Naive B cell (primary cell): ENCODE measurements around the gene LRRK1. TPM values are rescaled to one million over a fixed set of nuclear protein-coding genes. Genes with fewer than 3 reads are reported as not detected.
A peak's percentile ranks its signal among the peaks of the same experiment; 100 is the strongest.

Experiments
- ATAC-seq, 2 donors: fragments of 150-1000 bp; cut with Tn5 transposase; 2 replicates each; pipeline ENCODE4 v1.10.0; 2021; ENCODE audit warnings: low read depth in 2 of 2, mild to moderate bottlenecking in 2 of 2, moderate library complexity in 2 of 2
- DNase-seq: peaks from one replicate; pipeline ENCODE4 v3.0.0; 2022
- H3K27ac Mint-ChIP-seq, 6 donors: one replicate each; pipeline ENCODE4 v1.8.0; 2020 to 2022; ENCODE audit warnings: mild to moderate bottlenecking in 6 of 6, mixed read lengths in 6 of 6, moderate library complexity in 5 of 6, inconsistent platforms in 2 of 6
- H3K27me3 Mint-ChIP-seq, 3 donors: one replicate each; pipeline ENCODE4 v1.8.0; 2021 to 2022; ENCODE audit warnings: mixed read lengths in 3 of 3, mild to moderate bottlenecking in 1 of 3
- H3K36me3 Mint-ChIP-seq, 2 donors: one replicate each; pipeline ENCODE4 v1.8.0; 2020 to 2022; ENCODE audit warnings: mixed read lengths in 2 of 2, inconsistent platforms in 1 of 2, mild to moderate bottlenecking in 1 of 2
- H3K4me1 Mint-ChIP-seq, 3 donors: one replicate each; pipeline ENCODE4 v1.8.0; 2020 to 2022; ENCODE audit warnings: mixed read lengths in 3 of 3, inconsistent platforms in 1 of 3, mild to moderate bottlenecking in 1 of 3, moderate library complexity in 1 of 3
- H3K4me3 Mint-ChIP-seq, 8 donors: one replicate each; pipeline ENCODE4 v1.8.0; 2020 to 2022; ENCODE audit warnings: mild to moderate bottlenecking in 8 of 8, mixed read lengths in 8 of 8, moderate library complexity in 8 of 8, inconsistent platforms in 2 of 8
- H3K9me3 Mint-ChIP-seq, 7 donors: one replicate each; pipeline ENCODE4 v1.8.0; 2020 to 2022; ENCODE audit warnings: mixed read lengths in 7 of 7, mild to moderate bottlenecking in 5 of 7, inconsistent platforms in 2 of 7, moderate library complexity in 1 of 7
- polyA plus RNA-seq, 6 donors: library from polyadenylated mRNA; unstranded; fragments of 300-500 nt; fragmentation: Illumina TruSeq; gene quantifications; one replicate each; pipeline ENCODE4 v1.2.3, GENCODE V29; 2021; ENCODE audit warnings: low read depth in 6 of 6

The LRRK1 gene
- polyA plus RNA-seq, 6 donors from 2014 or later: 3.4 to 10.3 (median 6.0) TPM

DNA sequence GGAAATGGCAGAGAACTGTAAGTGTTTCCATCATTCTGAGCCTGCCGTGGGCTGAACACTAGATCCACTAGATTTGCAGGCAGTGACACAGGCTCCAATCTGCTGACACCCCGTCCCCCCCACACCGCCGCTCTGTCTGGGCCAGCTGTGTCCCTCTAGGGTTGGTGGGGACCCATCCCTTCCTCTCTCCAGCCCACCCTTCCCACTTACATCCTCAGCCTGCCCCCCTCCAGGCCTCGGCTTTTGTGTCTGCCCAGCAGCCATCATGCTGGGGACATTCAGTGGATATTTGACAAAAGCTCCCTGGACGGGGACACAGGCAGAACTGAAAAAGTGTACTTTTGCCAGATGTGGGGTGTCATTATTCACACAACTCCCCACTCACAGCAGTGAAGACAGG lies 10.7 kb upstream of the LRRK1 start:
- ATAC-seq (no peak), DNase-seq (no peak)
- Mint-ChIP-seq H3K4me1 (no peaks in the 10 kb centered on the region), H3K4me3 (no peak overlapping the region), H3K27me3 (peaks cover 0 to 7% (median 7%) of the 10 kb centered on the region in 3 donors), H3K9me3 (peaks cover 0 to 4% (median 0%) of the 10 kb centered on the region in 7 donors), H3K36me3 (peaks cover 0 to 4% of the 10 kb centered on the region in 2 donors), H3K27ac (no peak overlapping the region)

DNA sequence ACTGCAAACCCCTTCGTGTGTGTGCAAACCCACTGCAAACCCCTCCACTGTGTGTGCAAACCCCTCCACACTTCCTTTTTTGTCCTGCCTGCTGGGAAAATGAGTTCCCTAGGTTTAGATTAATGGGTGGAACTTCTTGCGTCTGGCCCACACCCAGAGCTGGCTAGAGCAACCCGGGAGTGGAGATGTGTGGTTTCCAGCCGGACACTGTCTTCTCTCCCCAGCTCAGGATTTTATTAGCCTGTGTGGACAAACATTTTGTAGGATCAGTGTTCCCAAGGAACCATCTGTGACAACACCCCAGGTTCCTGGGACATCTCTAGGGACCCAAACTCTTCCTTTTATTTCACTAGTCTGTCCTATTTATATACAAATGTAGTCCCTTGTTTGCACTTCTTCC lies 9.6 kb upstream of the LRRK1 start:
- Mint-ChIP-seq H3K9me3 (peaks cover 0 to 5% (median 0%) of the 10 kb centered on the region in 7 donors), H3K4me3 (peak overlapping the region in 1 of 8 donors; percentile 47), H3K27me3 (peaks cover 7 to 15% (median 7%) of the 10 kb centered on the region in 3 donors), H3K36me3 (peaks cover 0 to 7% of the 10 kb centered on the region in 2 donors), H3K27ac (no peak overlapping the region), H3K4me1 (no peaks in the 10 kb centered on the region)
- DNase-seq: no peak
- no peak for ATAC-seq

DNA sequence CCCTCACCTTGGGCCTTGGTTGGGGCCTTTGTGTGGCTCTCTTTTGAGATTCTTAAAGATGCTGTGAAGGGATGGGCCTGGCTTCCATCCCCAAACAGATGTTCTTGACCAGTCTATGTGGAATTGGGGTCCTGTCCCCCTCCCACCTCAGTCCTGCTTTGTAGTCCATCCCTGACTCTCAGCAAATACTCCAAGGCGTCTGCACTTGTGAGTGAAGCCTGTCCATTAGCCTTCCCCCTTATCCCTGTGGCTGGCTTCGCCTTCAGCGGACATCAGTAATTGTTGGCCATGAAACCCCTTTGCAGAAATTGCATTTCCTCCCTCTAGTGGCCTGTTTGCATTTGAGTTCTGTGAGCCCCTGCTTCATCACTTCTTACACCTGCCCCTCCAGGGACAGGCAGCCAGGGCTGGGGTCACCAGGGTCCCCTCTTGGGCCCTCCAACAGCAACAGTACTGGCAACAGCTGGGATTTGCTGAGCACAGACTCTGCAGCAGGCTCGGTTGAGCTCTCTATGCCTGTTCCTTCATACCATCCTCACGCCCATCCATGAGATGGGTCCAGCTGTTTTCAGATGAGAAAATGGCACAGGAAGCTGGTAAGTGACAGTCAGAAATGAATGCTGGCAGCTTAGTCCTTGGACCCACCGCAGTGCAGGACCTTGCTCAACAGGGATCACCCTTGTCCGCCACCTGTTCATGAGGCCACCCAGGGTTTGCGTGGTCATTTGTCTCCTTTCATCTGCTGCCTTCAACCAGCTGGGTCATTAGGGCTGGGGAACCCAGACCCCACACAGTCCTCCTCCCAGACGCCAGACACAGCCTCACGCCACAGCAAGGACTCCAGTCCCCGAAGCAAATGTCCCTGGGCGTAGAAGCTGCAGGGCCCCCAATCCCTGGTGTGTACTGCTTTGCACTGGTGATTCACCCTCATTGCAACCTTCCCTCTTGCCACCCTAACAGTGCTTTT lies 8.9 kb upstream of the LRRK1 start:
- H3K27me3 Mint-ChIP-seq: peaks cover 7 to 15% (median 8%) of the 10 kb centered on the region in 3 donors
- peak overlapping the region in 1 of 8 donors; percentile 47 for H3K4me3 Mint-ChIP-seq
- peak overlapping the region in 2 of 6 donors; percentile 19 to 59 for H3K27ac Mint-ChIP-seq

DNA sequence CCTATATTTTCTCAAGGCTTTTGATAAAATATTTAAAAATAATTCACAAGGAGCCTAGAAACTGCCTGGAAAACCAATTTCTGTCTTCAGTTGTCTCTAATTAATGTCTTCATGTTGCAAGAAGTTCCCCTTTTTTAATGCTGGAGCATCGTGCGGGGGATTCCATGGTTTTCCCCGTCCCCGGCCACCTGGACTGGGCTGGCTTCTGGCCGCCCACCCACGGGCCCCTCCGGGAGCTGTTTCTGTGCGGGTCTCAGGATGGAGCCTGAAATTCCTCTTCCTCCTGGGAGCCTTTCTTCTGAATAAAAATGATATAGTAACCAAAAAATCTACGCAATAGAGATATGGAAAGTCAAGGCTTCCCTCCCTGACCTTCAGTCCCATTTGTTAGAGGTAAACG lies 8.1 kb upstream of the LRRK1 start:
- Mint-ChIP-seq H3K27me3 (peaks cover 7 to 15% (median 8%) of the 10 kb centered on the region in 3 donors), H3K9me3 (peaks cover 0 to 5% (median 0%) of the 10 kb centered on the region in 7 donors), H3K27ac (peak overlapping the region in 1 of 6 donors; percentile 59), H3K4me1 (no peaks in the 10 kb centered on the region), H3K4me3 (no peak overlapping the region), H3K36me3 (peaks cover 0 to 7% of the 10 kb centered on the region in 2 donors)
- no peak for ATAC-seq
- no peak for DNase-seq

More for the DNA sequence above, 8.9 kb upstream of the LRRK1 start:
- ATAC-seq (no peak), DNase-seq (no peak)
- peaks cover 0 to 7% of the 10 kb centered on the region in 2 donors for H3K36me3 Mint-ChIP-seq
- peaks cover 0 to 5% (median 0%) of the 10 kb centered on the region in 7 donors for H3K9me3 Mint-ChIP-seq
- no peaks in the 10 kb centered on the region for H3K4me1 Mint-ChIP-seq

DNA sequence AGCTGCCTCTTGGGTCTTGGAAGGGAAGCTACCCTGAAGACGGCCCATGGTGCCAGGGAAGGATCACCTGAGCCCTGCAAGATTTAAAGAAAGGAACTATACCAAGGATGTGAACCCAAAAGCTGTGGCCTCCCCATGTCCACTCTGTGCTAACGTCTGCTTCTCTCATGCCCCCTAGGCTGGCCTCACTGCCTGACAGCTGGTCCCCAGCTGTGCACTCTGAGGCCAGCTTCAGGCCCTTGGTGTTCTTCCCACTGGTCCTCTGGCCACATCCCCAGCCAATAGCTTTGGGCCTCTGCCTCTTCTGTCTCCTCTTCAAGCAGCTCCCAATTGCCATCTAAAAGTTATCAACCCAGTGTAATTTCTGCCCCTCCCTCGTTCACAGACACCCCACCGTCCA lies 5.2 kb upstream of the LRRK1 start:
- Mint-ChIP-seq H3K36me3 (peaks cover 0 to 7% of the 10 kb centered on the region in 2 donors), H3K27ac (no peak overlapping the region), H3K4me1 (peaks cover 4 to 9% (median 8%) of the 10 kb centered on the region in 3 donors), H3K4me3 (peak overlapping the region in 1 of 8 donors; percentile 38), H3K9me3 (peaks cover 0 to 5% (median 0%) of the 10 kb centered on the region in 7 donors), H3K27me3 (peaks cover 0 to 11% (median 8%) of the 10 kb centered on the region in 3 donors)
- DNase-seq (no peak), ATAC-seq (no peak)

DNA sequence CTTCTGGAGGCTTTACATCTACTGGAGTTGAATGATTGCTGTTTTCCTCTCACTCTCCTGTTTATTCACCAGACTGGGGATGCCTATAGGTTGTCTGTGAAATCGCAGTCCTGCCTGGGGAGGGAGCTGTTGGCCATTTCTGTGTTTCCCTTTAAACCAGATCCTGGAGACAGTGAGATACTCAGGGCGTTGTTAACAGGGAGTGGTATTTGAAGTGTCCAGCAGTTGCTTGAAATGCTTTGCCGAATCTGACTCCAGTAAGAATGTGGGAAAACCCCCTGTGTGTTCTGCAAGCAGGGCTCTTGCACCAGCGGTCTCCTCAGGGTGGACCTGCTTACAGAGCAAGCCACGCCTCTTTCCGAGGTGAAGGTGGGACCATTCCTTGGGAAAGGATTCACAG lies 4.3 kb upstream of the LRRK1 start:
- peaks cover 0 to 7% of the 10 kb centered on the region in 2 donors for H3K36me3 Mint-ChIP-seq
- peaks cover 0 to 11% (median 8%) of the 10 kb centered on the region in 3 donors for H3K27me3 Mint-ChIP-seq
- H3K4me1 Mint-ChIP-seq: peaks cover 5 to 10% (median 9%) of the 10 kb centered on the region in 3 donors
- H3K27ac Mint-ChIP-seq: no peak overlapping the region
- peak overlapping the region in 1 of 8 donors; percentile 24 for H3K4me3 Mint-ChIP-seq
- DNase-seq (no peak), ATAC-seq (no peak)
- peaks cover 0 to 5% (median 0%) of the 10 kb centered on the region in 7 donors for H3K9me3 Mint-ChIP-seq

DNA sequence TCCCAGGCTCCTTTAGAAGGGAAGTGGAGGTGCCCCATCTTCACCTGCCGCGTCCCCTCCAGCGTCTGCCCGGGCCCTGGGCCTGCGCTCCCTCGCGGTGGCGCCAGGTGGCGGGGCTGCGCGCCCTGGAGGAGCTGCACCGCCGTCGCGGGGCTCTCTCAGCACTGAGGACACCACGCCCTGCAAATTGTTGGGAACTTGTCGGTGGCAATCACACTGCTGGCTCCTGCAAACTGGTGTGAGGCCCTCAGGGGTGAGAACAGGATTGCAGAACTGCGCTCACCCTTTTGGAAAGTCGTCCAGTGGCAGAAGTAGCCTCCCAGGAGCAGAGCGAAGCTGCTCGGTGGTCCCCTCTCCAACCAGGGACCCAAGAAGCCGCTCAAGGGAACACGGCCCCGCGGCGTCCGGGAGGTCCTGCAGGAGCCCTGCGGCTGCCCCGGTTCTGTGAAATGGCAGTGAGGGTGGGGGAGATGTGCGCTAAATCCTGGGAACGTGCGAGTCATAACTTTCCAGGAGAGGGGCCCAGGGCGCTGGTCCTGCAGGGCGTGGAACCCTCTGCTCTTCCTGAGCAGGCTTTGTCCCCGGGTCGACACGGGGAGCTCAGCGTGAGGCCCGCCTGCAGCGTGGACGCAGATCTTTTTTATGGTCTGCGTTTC lies 995 bp upstream of the LRRK1 start:
- Mint-ChIP-seq H3K27ac (peak overlapping the region in 3 of 6 donors; percentile 15 to 72 (median 47)), H3K4me3 (peak overlapping the region; percentile 86 to 97 (median 92)), H3K27me3 (peaks cover 0 to 11% (median 8%) of the 10 kb centered on the region in 3 donors), H3K9me3 (peaks cover 0 to 4% (median 0%) of the 10 kb centered on the region in 7 donors), H3K4me1 (peaks cover 37 to 42% (median 42%) of the 10 kb centered on the region in 3 donors), H3K36me3 (peaks cover 0 to 6% of the 10 kb centered on the region in 2 donors)
- peak; percentile 70 to 79 for ATAC-seq
- peak; percentile 79 for DNase-seq

DNA sequence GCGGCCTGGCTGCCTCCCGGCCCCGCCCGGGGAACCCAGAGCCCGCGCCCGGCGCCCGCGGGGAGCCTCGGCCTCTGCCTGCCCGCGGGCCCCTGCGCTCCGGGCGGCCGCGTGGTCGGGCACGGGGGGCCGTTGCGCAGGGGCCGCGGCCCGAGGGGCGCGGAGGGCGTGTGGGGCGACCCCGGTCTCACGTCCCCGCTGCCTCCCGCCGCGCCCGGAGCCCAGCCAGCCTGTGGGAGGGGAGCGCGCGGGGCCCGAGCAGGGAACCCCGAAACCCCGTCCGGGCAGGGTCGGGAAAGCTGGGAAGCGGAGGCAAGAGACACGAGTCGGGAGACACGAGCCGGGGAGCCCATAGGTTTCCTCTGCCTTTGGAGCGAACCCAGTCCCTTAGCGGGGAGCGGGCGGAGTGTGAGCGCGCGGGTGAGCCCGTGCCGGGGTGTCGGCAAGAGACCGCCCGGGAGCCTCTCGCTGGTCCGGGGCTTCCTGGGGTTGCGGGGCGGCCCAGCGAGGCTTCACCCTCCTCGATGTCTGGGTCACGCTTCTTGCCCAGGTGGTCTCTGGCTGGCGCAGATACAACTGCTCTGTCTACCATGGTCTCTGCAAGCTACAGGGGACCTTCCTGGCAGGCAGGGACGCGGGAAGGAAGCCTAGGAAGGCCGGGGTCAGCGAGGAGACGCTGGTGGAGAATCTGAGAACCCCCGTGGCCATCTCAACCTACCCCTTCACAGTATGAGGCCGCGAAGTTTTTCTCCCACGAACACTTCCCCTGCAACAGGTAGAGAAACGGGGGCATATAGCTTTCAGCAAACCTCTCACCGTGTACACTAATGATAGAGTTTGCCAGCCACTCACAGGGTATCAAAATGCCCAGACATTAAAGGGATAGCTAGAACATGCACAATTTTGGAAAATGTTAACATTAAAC lies 586 bp downstream of the LRRK1 start:
- Mint-ChIP-seq H3K9me3 (no peaks in the 10 kb centered on the region), H3K4me3 (peak overlapping the region; percentile 82 to 93 (median 90)), H3K27ac (peak overlapping the region in 3 of 6 donors; percentile 22 to 38 (median 37)), H3K27me3 (no peaks in the 10 kb centered on the region), H3K36me3 (no peaks in the 10 kb centered on the region), H3K4me1 (peaks cover 46 to 53% (median 49%) of the 10 kb centered on the region in 3 donors)
- DNase-seq: no peak
- peak; percentile 17 to 21 for ATAC-seq

DNA sequence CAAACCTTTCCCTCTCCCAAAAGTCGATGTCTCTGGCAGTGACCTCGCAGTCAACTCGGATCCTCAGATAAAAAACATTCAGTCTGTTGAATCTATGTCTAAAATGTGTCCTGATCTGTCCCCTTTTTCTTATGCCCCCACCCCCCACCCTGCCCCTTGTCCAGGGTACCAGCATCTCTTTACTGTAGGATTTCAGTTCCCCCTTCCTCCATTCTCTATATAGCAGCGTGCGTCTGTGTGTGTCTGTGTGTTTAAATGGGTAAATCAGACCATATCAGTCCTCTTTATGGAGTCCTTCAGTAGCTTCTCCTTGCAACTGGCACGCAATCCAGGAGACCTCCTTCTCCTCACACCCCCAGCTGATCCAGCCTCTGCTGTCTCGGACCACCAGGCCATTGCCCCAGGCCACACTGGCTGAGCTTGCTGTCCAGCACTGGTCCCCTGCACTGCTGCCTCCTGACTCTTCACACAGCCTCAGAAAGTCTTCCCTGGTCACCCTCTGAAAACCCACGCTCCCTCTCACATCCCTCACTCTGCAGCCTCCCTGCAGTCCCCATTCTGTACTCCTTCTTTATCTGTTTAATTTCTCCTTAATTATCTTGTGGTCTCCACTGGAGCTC lies 1.5 kb downstream of the LRRK1 start:
- ATAC-seq: no peak
- Mint-ChIP-seq H3K27ac (peak overlapping the region in 4 of 6 donors; percentile 22 to 89 (median 60)), H3K9me3 (no peaks in the 10 kb centered on the region), H3K4me1 (peaks cover 46 to 53% (median 49%) of the 10 kb centered on the region in 3 donors), H3K4me3 (peak overlapping the region; percentile 82 to 93 (median 90)), H3K36me3 (no peaks in the 10 kb centered on the region), H3K27me3 (no peaks in the 10 kb centered on the region)
- no peak for DNase-seq

DNA sequence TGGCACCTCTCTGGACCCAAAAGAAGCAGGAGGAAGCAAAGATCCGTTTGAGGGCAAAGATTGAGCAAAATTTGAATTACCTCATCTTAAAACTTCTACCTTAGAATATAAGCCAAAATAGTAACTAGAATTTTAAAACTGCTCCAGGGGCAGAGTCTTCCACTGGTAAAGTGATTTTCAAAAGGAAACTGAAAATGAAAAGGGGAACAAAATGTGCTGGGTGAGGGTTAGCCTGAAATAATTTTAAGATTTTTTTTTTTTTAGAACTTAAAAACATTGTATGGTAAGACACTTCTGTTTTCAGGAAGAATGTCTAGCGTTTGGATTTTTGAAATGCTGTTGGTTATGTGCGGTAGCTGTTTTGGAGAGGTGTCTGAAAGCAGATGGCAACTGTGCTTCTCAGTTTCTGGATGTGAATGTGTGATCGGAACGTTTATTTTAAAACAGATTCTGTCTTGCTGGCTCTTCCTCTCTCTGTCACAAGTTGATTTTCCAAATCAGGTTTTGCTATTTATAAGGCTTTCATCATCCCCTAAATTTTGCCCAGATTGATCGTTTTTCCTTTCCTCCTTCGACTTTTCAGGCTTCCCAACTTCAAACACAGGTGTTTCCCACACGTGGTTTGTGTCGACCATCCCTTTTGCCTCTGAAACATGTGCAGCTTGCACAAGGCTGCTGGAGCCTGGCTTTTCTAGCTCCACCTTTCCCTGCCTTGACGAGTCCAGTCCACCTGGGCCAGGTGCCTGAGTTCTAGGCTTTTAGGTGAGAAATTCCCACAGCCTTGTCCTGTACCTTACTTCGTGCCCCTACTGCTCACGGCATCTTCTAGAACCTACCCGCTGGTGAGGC lies 3.3 kb downstream of the LRRK1 start:
- DNase-seq (peak; percentile 51), ATAC-seq (peak; percentile 22 to 29)
- Mint-ChIP-seq H3K4me3 (peak overlapping the region; percentile 83 to 91 (median 90)), H3K27ac (peak overlapping the region; percentile 86 to 96 (median 94)), H3K36me3 (no peaks in the 10 kb centered on the region), H3K27me3 (no peaks in the 10 kb centered on the region), H3K4me1 (peaks cover 55 to 68% (median 61%) of the 10 kb centered on the region in 3 donors), H3K9me3 (no peaks in the 10 kb centered on the region)

DNA sequence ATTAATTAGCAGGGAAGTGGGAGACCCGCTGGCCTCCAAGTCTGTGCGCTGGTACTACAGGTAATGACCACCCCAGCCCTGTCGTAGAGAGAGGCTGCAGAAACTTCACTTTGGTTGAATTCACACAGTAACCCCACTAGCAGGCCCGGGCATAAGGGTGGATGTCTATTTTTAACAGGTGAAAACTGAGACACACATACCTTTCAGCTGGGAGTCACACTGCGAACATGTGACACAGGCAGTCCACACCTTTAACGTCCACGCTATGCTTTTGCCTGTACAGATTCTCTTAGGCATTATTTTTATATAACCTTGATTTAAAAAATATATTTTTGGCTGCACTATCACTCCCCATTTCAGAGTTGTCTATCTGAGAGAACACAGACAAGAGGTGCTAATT lies 3.9 kb downstream of the LRRK1 start:
- H3K27me3 Mint-ChIP-seq: no peaks in the 10 kb centered on the region
- ATAC-seq: no peak
- no peak for DNase-seq
- peak overlapping the region; percentile 83 to 91 (median 90) for H3K4me3 Mint-ChIP-seq
- H3K27ac Mint-ChIP-seq: peak overlapping the region in 5 of 6 donors; percentile 86 to 95 (median 93)
- H3K4me1 Mint-ChIP-seq: peaks cover 57 to 72% (median 63%) of the 10 kb centered on the region in 3 donors
- no peaks in the 10 kb centered on the region for H3K36me3 Mint-ChIP-seq
- H3K9me3 Mint-ChIP-seq: no peaks in the 10 kb centered on the region
